GM15510 (cell line): ENCODE data around the gene LRRC45.

Experiments
- POLR2A ChIP-seq: IDR thresholded peaks from 3 replicates; pipeline ENCODE4 v1.6.1; 2011; ENCODE audit warnings: borderline replicate concordance; ENCODE audit not compliant: insufficient read length; ENCODE audit errors: extremely low read depth

The LRRC45 gene

DNA sequence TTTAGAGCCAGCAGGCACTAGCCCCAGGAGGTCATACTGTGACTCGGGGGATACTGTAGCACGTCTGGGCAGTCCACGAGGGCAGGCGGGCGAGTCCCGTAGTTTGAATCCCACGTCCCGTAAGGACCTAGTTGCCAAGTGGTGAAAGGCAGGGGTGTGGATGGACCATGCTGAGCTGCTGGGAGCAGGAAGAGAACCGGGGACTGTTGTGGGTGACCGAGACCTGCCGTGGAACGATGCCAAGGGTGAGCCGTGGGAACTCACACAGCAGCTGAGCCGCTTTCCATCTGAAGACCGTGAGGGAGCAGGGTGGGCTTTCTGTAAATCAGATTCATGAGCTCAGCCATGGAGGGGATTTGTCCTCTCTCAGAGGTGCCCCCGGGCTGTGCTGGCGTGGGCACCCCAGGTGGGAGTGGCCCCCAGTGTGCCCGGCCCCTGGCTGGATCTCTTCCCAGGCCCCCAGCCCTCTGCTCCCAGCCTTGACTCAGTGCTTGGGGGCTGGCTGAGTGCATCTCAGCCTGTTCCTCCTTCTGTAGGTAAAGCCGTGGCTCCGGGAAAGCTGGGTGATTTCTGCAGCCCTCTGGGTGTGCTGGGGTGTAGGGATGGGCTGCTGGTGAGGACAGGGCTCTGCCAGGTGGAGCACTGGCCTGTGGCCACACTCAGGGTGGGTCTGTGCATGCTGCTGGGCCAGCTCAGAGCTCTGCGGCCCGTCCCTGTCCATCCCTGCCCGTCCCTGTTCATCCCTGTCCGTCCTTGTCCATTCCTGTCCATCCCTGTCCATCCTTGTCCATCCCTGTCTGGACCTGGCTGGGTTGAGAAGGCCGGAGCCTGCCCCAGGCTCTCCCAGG, 32.0 kb upstream of the LRRC45 start:
- TF ChIP-seq POLR2A = no peak

- no peak for TF ChIP-seq POLR2A
Observed at GRCh38 chr17:81991684-81992305, 31.3 kb upstream of the LRRC45 start.

GRCh38 chr17:81992306-81993102, 30.6 kb upstream of the LRRC45 start:
- TF ChIP-seq POLR2A = no peak

DNA sequence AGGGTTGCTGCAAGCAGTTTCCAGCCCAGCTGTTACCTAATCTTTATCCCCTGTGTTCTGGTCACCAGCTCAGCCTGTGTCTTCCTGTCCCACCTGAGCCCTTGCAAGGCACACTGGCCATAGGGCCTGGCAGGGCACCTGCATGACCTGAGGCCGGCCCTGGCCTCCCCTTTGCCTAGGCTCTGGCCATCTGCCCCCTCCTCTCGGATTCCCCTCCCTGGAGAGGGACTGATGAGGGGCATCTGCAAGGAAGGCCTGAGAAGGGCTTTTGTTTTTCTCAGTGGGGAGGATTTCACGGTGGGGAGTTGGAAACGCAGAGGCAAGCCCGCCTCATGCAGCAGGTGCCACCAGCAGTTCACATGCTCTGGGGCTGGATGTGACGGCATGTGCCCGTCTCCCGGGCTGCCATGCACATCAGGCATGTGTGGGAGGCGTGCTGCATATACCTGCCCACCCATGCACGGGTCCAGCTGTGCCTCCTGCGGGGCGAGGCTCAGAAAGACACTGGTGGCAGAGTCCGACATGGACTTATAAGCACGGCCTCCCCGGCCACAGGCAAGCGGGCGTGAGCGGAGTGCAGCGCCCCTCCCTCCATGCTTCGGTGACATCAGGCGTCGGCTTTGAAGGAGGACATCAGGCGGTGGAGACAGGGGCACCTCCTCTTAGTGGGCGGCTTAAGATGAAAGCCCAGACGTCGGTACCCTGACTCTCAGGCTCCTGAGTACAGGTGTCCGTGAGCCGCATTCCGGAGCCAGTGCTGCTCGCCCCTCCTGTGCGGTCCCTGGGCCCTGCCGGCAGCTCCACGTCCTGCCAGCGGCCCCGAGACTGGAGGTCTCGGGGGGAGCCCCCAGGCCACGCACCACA, 29.1 kb upstream of the LRRC45 start:
- TF ChIP-seq POLR2A = no peak

- no peak for TF ChIP-seq POLR2A
Observed at GRCh38 chr17:81994593-81995462, 28.3 kb upstream of the LRRC45 start.

GRCh38 chr17:81995463-81996231, 27.5 kb upstream of the LRRC45 start:
- no peak for TF ChIP-seq POLR2A

DNA sequence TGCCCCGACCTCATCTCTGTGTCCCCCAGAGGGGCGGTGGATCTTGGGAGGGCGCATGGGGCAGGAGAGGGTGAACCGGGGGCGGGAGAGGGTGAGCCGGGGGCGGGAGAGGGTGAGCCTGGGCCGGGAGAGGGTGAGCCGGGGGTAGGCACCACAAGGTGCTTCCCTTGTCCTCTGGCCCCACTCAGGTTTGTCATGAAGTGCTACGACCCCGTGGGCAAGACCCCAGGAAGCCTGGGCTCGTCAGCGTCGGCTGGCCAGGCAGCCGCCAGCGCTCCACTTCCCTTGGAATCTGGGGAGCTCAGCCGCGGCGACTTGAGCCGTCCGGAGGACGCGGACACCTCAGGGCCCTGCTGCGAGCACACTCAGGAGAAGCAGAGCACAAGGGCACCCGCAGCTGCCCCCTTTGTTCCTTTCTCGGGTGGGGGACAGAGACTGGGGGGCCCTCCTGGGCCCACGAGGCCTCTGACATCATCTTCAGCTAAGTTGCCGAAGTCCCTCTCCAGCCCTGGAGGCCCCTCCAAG, 26.8 kb upstream of the LRRC45 start:
- no peak for TF ChIP-seq POLR2A

GRCh38 chr17:81996757-81997441, 26.2 kb upstream of the LRRC45 start:
- no peak for TF ChIP-seq POLR2A

DNA sequence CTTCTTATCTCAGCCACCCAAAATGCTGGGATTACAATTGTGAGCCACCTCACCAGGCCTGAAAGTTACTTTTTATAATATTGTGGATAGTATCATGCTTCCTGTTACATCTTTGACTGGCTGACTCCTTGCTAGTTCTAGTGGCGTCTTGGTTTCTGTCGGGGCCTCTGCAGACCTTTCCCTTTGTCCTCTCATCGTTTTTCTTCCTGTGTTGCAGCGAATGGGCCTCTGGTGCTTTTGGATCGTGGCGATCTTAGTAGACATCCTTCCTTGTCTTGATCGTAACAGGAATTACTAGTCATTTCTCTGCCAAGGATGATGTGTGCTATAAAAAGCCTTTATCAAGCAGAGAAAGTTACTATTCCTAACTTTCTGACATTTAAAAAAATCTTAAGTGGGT, 24.9 kb upstream of the LRRC45 start:
- TF ChIP-seq POLR2A = no peak

DNA sequence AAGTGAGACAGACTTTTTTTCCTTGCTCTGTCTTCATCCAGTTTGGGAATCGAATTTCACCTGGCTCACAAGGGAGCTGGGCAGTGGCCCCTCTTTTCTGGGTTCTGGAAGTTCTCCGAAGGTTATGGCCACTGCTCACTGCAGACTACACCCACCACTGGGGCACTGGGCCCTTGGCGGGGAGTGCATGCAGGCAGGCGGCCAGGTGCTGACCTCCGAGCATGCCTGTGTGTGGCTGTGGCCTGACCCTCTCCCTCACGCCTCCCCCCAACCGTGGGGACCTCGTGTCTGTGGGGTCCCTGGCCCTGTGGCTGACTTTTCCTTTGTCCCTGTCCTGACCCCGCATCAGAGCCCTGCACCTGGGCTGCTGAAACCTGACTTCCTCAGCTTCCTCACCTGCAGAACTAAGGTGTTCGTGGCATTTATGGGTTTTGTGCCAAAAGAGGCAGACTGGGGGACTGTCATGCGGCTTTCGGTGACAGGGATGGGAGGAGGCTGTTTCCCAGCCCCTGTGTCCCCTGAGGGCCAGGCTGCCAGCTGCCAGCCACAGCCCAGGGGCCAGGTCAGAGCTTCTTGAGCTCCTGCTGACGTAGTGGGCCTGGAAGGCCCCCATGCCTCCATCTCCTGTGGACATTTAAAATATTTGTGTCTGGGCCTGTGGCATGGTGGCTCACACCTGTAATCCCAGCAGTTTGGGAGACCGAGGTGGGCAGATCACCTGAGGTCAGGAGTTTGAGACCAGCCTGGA, 24.2 kb upstream of the LRRC45 start:
- TF ChIP-seq POLR2A = no peak

GRCh38 chr17:81999587-81999975, 23.5 kb upstream of the LRRC45 start:
- no peak for TF ChIP-seq POLR2A

DNA sequence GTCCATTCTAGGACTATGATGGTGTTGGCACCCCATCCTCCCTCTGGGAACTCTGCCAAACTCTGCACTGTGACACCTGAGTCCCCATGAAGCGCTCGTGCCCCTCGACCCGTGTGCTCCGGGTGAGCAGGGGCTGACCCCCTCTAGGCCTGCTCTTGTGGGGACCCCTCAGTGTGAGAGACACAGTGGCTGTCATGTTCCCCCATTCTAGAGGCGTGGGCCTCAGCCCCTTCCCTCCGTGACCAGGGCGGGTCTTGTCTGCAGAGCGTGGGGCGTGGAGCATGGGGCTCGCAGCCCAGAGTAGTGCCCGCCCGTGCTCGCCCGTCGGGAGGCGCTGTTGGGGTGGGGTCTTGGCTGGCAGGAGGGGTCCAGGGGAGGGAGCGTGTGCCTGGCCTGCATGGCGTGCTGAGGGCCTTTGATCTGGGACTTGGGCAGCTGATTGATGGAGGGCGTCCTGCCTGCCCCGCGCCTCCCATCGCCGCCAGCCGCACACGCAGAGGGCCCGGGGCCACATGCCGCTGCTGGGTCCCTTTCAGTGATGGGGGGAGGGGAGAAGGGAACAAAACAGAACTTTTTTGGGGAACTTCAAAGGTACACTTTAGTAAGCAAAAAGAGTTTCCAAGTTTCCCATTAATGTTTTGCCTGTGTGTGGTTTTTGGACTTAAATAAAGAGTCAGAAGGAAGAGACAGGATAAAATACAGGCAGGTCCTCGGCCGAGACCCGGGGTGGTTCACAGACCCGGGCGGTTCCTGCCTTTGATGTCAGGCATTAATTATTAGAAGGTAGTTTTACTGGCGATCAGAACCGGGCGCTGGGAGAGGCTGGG, 22.9 kb upstream of the LRRC45 start:
- TF ChIP-seq POLR2A = no peak
